ENCODE results near the gene PHC2. TPM values are rescaled to one million over a fixed set of nuclear protein-coding genes. Genes with fewer than 3 reads are reported as not detected.

PHC2 gene
- polyA plus RNA-seq, 1 donor (not counting 4 experiments of a cell fraction or from before 2014, with no cell fraction given) = 51.7 TPM

- no peak overlapping the region for H2AFZ ChIP-seq (ENCODE audit: control insufficient read depth, low read length)
- H3K9ac ChIP-seq (ENCODE audit: control insufficient read depth, extremely low read depth, insufficient read depth, low read length) = no peak overlapping the region
- H3K9me1 ChIP-seq (ENCODE audit: control insufficient read depth, extremely low read depth, insufficient read depth, low read length) = no peaks in the 10 kb centered on the region
- FAIRE-seq = no peak
- H4K20me1 ChIP-seq (ENCODE audit: control insufficient read depth, extremely low read depth, insufficient read depth, low read length) = no peaks in the 10 kb centered on the region
- H3K4me2 ChIP-seq (ENCODE audit: control insufficient read depth, extremely low read depth, insufficient read depth, low read depth, low read length) = no peak overlapping the region
- peaks cover 16% of the 10 kb centered on the region for H3K79me2 ChIP-seq (ENCODE audit: control insufficient read depth, insufficient read depth, low read length)
- H3K4me3 ChIP-seq (ENCODE audit: control insufficient read depth in 2 of 3, extremely low read depth in 1 of 3, insufficient read depth in 2 of 3, low read depth in 1 of 3, low read length in 3 of 3) = no peak overlapping the region
- H3K9me3 ChIP-seq (ENCODE audit: control insufficient read depth, low read depth, low read length) = no peaks in the 10 kb centered on the region
- H3K4me1 ChIP-seq (ENCODE audit: control insufficient read depth, extremely low read depth, insufficient read depth, low read length) = peaks cover 22% of the 10 kb centered on the region
- DNase-seq (ENCODE audit: low read depth, low spot score) = no peak
- H3K27me3 ChIP-seq (ENCODE audit: control insufficient read depth, extremely low read depth, insufficient read depth, low read length) = no peaks in the 10 kb centered on the region
- H3K36me3 ChIP-seq (ENCODE audit: control insufficient read depth in 2 of 2, extremely low read depth in 1 of 2, insufficient read depth in 2 of 2, low read length in 2 of 2) = peaks cover 0 to 3% of the 10 kb centered on the region in 2 experiments
- no peak overlapping the region for H3K27ac ChIP-seq (ENCODE audit: control insufficient read depth, insufficient read depth, low read length)
- TF ChIP-seq CTCF (optimal IDR thresholded peaks at IDR 0.05 in 1 of 3, IDR thresholded peaks at IDR 0.05 in 1 of 3, conservative IDR thresholded peaks at IDR 0.05 in 1 of 3; ENCODE audit: extremely low read depth in 1 of 3, insufficient read depth in 2 of 3, low read length in 3 of 3) (no peak), EZH2 (IDR thresholded peaks at IDR 0.05; ENCODE audit: low read length) (no peak)
- dilution Hi-C loops (cut with MboI; ENCODE audit: extremely low pct_ligation_motif_present, low sequenced_read_pairs) = no loop called here
Observed at GRCh38 chr1:33473900-33474299, 43.0 kb upstream of the PHC2 start.

GRCh38 chr1:33472269-33472980 lies 41.5 kb upstream of the PHC2 start, which contains the start of gene ZSCAN20:
Gene ZSCAN20, plus strand, starts transcription at chr1:33472645. Its CDS starts 6,644 bp downstream, at chr1:33479289.
- Histone ChIP-seq H3K4me1 (ENCODE audit: control insufficient read depth, extremely low read depth, insufficient read depth, low read length) (peaks cover 22% of the 10 kb centered on the region), H3K9me1 (ENCODE audit: control insufficient read depth, extremely low read depth, insufficient read depth, low read length) (no peaks in the 10 kb centered on the region), H3K36me3 (ENCODE audit: control insufficient read depth in 2 of 2, extremely low read depth in 1 of 2, insufficient read depth in 2 of 2, low read length in 2 of 2) (peaks cover 0 to 3% of the 10 kb centered on the region in 2 experiments), H3K9ac (ENCODE audit: control insufficient read depth, extremely low read depth, insufficient read depth, low read length) (peak within 1 kb of the TSS; percentile 79), H3K9me3 (ENCODE audit: control insufficient read depth, low read depth, low read length) (no peaks in the 10 kb centered on the region), H3K27me3 (ENCODE audit: control insufficient read depth, extremely low read depth, insufficient read depth, low read length) (no peaks in the 10 kb centered on the region), H3K4me2 (ENCODE audit: control insufficient read depth, extremely low read depth, insufficient read depth, low read depth, low read length) (peak within 1 kb of the TSS; percentile 81), H3K27ac (ENCODE audit: control insufficient read depth, insufficient read depth, low read length) (peak within 1 kb of the TSS; percentile 63), H2AFZ (ENCODE audit: control insufficient read depth, low read length) (peak within 1 kb of the TSS; percentile 84), H4K20me1 (ENCODE audit: control insufficient read depth, extremely low read depth, insufficient read depth, low read length) (no peaks in the 10 kb centered on the region), H3K79me2 (ENCODE audit: control insufficient read depth, insufficient read depth, low read length) (peaks cover 15% of the 10 kb centered on the region), H3K4me3 (ENCODE audit: control insufficient read depth in 2 of 3, extremely low read depth in 1 of 3, insufficient read depth in 2 of 3, low read depth in 1 of 3, low read length in 3 of 3) (peak within 1 kb of the TSS; percentile 70 to 93 (median 81))
- dilution Hi-C loops (cut with MboI; ENCODE audit: extremely low pct_ligation_motif_present, low sequenced_read_pairs) = no loop called here
- TF ChIP-seq EZH2 (IDR thresholded peaks at IDR 0.05; ENCODE audit: low read length) = no peak
- TF ChIP-seq CTCF (optimal IDR thresholded peaks at IDR 0.05 in 1 of 3, IDR thresholded peaks at IDR 0.05 in 1 of 3, conservative IDR thresholded peaks at IDR 0.05 in 1 of 3; ENCODE audit: extremely low read depth in 1 of 3, insufficient read depth in 2 of 3, low read length in 3 of 3) = no peak
- FAIRE-seq = peak; percentile 84
- peak; percentile 86 for DNase-seq (ENCODE audit: low read depth, low spot score)
